H1 (cell line): ENCODE data around the gene ADAM21. TPM values are rescaled to one million over a fixed set of nuclear protein-coding genes. Genes with fewer than 3 reads are reported as not detected.
"Not testable (repeated sequence)": the region's sequence is repeated elsewhere in the genome, so short reads cannot be mapped to it uniquely, and the experiment has no call there.

ENCODE experiments used
- CTCF ChIA-PET: fragments of 300-600 bp; sonication (Branson Sonifier 250); formaldehyde crosslinking; loops from one replicate; lab custom pipeline; 2021; ENCODE audit not compliant: partially characterized antibody; lab: Charles Lee
- POLR2A ChIA-PET: fragments of 300-600 bp; sonication (Branson Sonifier 250); formaldehyde crosslinking; loops from one replicate; lab custom pipeline; 2021; ENCODE audit warnings: inconsistent platforms; ENCODE audit not compliant: partially characterized antibody; lab: Charles Lee
- DNase-seq, 2 experiments: peaks; one replicate each; pipeline versions ENCODE4 v3.0.0 to v3.0.0-alpha.2; 2010 to 2022; ENCODE audit warnings: low spot score in 2 of 2, low read depth in 1 of 2, mixed read lengths in 1 of 2
- FAIRE-seq: peaks from 2 replicates; lab custom pipeline; 2011; peaks lifted over from hg19 to GRCh38; lab: Jason Lieb, UNC
- H2AFZ ChIP-seq: 2 replicates; pipeline ENCODE4 v1.8.1; 2012; ENCODE audit warnings: low read length, inconsistent platforms
- H2AK5ac ChIP-seq: 2 replicates; pipeline ENCODE4 v1.6.1; 2013; ENCODE audit warnings: low read depth, low read length
- H2BK120ac ChIP-seq: replicated peaks from 2 replicates; pipeline ENCODE3; 2013; ENCODE audit warnings: low read depth, low read length, inconsistent platforms
- H2BK12ac ChIP-seq: 2 replicates; pipeline ENCODE4 v1.6.1; 2013; ENCODE audit warnings: low read depth, low read length
- H2BK15ac ChIP-seq: 2 replicates; pipeline ENCODE4 v1.6.1; 2013; ENCODE audit warnings: low read length
- H2BK20ac ChIP-seq: 2 replicates; pipeline ENCODE4 v1.6.1; 2013; ENCODE audit warnings: low read length
- H2BK5ac ChIP-seq: 2 replicates; pipeline ENCODE4 v1.6.1; 2013; ENCODE audit warnings: low read depth, low read length
- H3K14ac ChIP-seq: 2 replicates; pipeline ENCODE4 v1.6.1; 2013; ENCODE audit warnings: inconsistent platforms; ENCODE audit not compliant: insufficient read length
- H3K18ac ChIP-seq: 2 replicates; pipeline ENCODE4 v1.6.1; 2013; ENCODE audit warnings: low read length; ENCODE audit errors: extremely low read depth
- H3K23ac ChIP-seq: 2 replicates; pipeline ENCODE4 v1.6.1; 2013; ENCODE audit warnings: inconsistent platforms; ENCODE audit not compliant: insufficient read length
- H3K23me2 ChIP-seq: 2 replicates; pipeline ENCODE4 v1.6.1; 2013; ENCODE audit warnings: low read depth, low read length
- H3K27ac ChIP-seq: 2 replicates; pipeline ENCODE4 v1.6.1; 2011; ENCODE audit warnings: low read depth, low read length, inconsistent platforms
- H3K27me3 ChIP-seq, 4 experiments: replicated peaks in 1 of 4; 1 replicate in 1 of 4; 2 replicates in 3 of 4; pipeline versions ENCODE4 v1.6.1 to v1.8.1; 2011 to 2013; ENCODE audit warnings: low read length in 3 of 4, mild to moderate bottlenecking in 3 of 4, inconsistent platforms in 2 of 4, mixed read lengths in 2 of 4, moderate library complexity in 1 of 4; ENCODE audit not compliant: control insufficient read depth in 3 of 4, insufficient read depth in 3 of 4; ENCODE audit errors: extremely low read depth in 1 of 4
- H3K36me3 ChIP-seq, 4 experiments: 2 replicates each; pipeline versions ENCODE4 v1.6.1 to v1.8.1; 2011 to 2013; ENCODE audit warnings: mild to moderate bottlenecking in 4 of 4, low read length in 3 of 4, moderate library complexity in 2 of 4, control low read depth in 1 of 4, inconsistent platforms in 1 of 4; ENCODE audit not compliant: insufficient read depth in 4 of 4, control insufficient read depth in 2 of 4
- H3K4ac ChIP-seq: replicated peaks from 2 replicates; pipeline ENCODE3; 2013; ENCODE audit warnings: low read length, low read depth, mixed read lengths, inconsistent platforms; ENCODE audit not compliant: insufficient read length
- H3K4me1 ChIP-seq, 4 experiments: replicated peaks in 1 of 4; 1 replicate in 1 of 4; 2 replicates in 3 of 4; pipeline versions ENCODE4 v1.6.1 to v1.8.1; 2011 to 2013; ENCODE audit warnings: low read length in 3 of 4, inconsistent platforms in 2 of 4, mixed read lengths in 1 of 4; ENCODE audit not compliant: insufficient read depth in 4 of 4, control insufficient read depth in 3 of 4
- H3K4me2 ChIP-seq, 2 experiments: 2 replicates each; pipeline versions ENCODE4 v1.6.1 to v1.8.1; 2011 to 2013; ENCODE audit warnings: low read depth in 2 of 2, low read length in 2 of 2, control low read depth in 1 of 2, inconsistent platforms in 1 of 2, mild to moderate bottlenecking in 1 of 2; ENCODE audit not compliant: insufficient read depth in 1 of 2
- H3K4me3 ChIP-seq, 4 experiments: fragments of 200-600, 300-600 bp in 1 of 4; sonication (generic), shearing (Covaris generic), sonication (Bioruptor Twin) in 1 of 4; 2 replicates each; pipeline versions ENCODE4 v1.5.1 to v1.8.1; 2011 to 2016; ENCODE audit warnings: low read length in 4 of 4, low read depth in 3 of 4, control low read depth in 2 of 4, inconsistent platforms in 2 of 4, mild to moderate bottlenecking in 2 of 4, mixed read lengths in 1 of 4, moderate library complexity in 1 of 4; ENCODE audit not compliant: insufficient read depth in 2 of 4; ENCODE audit errors: extremely low read depth in 1 of 4
- H3K56ac ChIP-seq: replicated peaks from 2 replicates; pipeline ENCODE3; 2013; ENCODE audit warnings: low read depth, mild to moderate bottlenecking, mixed read lengths, low read length, inconsistent platforms; ENCODE audit not compliant: insufficient read length
- H3K79me1 ChIP-seq: 2 replicates; pipeline ENCODE4 v1.6.1; 2013; ENCODE audit warnings: low read depth, low read length, control low read depth
- H3K79me2 ChIP-seq, 2 experiments: 2 replicates each; pipeline versions ENCODE4 v1.6.1 to v1.8.1; 2012 to 2013; ENCODE audit warnings: low read length in 2 of 2, mild to moderate bottlenecking in 2 of 2, inconsistent platforms in 1 of 2; ENCODE audit not compliant: insufficient read depth in 2 of 2, control insufficient read depth in 1 of 2
- H3K9ac ChIP-seq, 4 experiments: replicated peaks in 1 of 4; 1 replicate in 1 of 4; 2 replicates in 3 of 4; pipeline versions ENCODE4 v1.6.1 to v1.8.1; 2011 to 2013; ENCODE audit warnings: low read depth in 3 of 4, low read length in 3 of 4, control low read depth in 2 of 4, mild to moderate bottlenecking in 2 of 4, moderate library complexity in 2 of 4, inconsistent platforms in 1 of 4; ENCODE audit errors: extremely low read depth in 1 of 4
- H3K9me3 ChIP-seq, 2 experiments: 2 replicates each; pipeline versions ENCODE4 v1.6.1 to v1.8.1; 2012 to 2013; ENCODE audit warnings: mild to moderate bottlenecking in 2 of 2, moderate library complexity in 2 of 2, control low read depth in 1 of 2, inconsistent platforms in 1 of 2, low read depth in 1 of 2, low read length in 1 of 2, mixed read lengths in 1 of 2; ENCODE audit not compliant: insufficient read depth in 2 of 2
- H4K20me1 ChIP-seq, 2 experiments: replicated peaks in 1 of 2; 2 replicates each; pipeline versions ENCODE3 to v1.8.1; 2011 to 2013; ENCODE audit warnings: inconsistent platforms in 2 of 2, low read length in 2 of 2, mild to moderate bottlenecking in 1 of 2; ENCODE audit not compliant: insufficient read depth in 2 of 2, control insufficient read depth in 1 of 2
- H4K5ac ChIP-seq: 2 replicates; pipeline ENCODE4 v1.6.1; 2013; ENCODE audit warnings: low read length, low read depth, mixed read lengths, inconsistent platforms; ENCODE audit not compliant: insufficient read length
- H4K8ac ChIP-seq: 2 replicates; pipeline ENCODE4 v1.8.0; 2013; ENCODE audit warnings: mild to moderate bottlenecking, moderate library complexity, low read length, inconsistent platforms; ENCODE audit not compliant: insufficient read depth; ENCODE audit errors: extremely low read depth
- H4K91ac ChIP-seq: replicated peaks from 2 replicates; pipeline ENCODE3; 2013; ENCODE audit warnings: low read length, mixed read lengths, inconsistent platforms; ENCODE audit not compliant: insufficient read length
- YY1 ChIP-seq: IDR thresholded peaks from 2 replicates; pipeline ENCODE4 v1.6.1; 2011; ENCODE audit warnings: low read depth, mild to moderate bottlenecking, low read length
- WGBS, 2 experiments: shearing (Covaris generic) in 1 of 2; methylation state at CpG; one replicate each; pipeline versions ENCODE4 v1.1.6 to v1.1.7; 2013 to 2015; ENCODE audit warnings: low lambda C conversion rate in 2 of 2, mixed read lengths in 2 of 2, inconsistent platforms in 1 of 2, low coverage in 1 of 2, missing lambda C conversion rate in 1 of 2; ENCODE audit not compliant: insufficient replicate concordance in 2 of 2, insufficient coverage in 1 of 2, insufficient read length in 1 of 2; ENCODE audit errors: extremely low coverage in 1 of 2, missing lambda C conversion rate in 1 of 2; 5-methylcytosine and 5-hydroxymethylcytosine counted together
- polyA plus RNA-seq, 7 experiments: library from polyadenylated mRNA; depleted of rRNA in 3 of 7; stranded (reverse) in 5 of 7; unstranded in 2 of 7; fragments of >200 nt in 5 of 7; fragments of 200-250 nt in 2 of 7; gene quantifications; 1 replicate in 5 of 7; 2 replicates in 1 of 7; 4 replicates in 1 of 7; pipeline versions ENCODE4 v1.2.1 to v1.2.3, GENCODE V29; 2011 to 2013; ENCODE audit warnings: missing spikeins in 2 of 7, mixed read lengths in 2 of 7
- total RNA-seq: library from RNA; stranded (reverse); fragmentation: NEBNext Ultra II Directional; extraction: Animal tissue kit (Norgen Biotek cat#: 25700); gene quantifications from 2 replicates; pipeline ENCODE4 v1.2.1, GENCODE V29; 2021

ADAM21 gene
- total and polyA plus RNA-seq, 2 of the 8 experiments (the other 6 are each of a cell fraction or from before 2014, with no cell fraction given) = 0.09 TPM; not detected in 1

DNA sequence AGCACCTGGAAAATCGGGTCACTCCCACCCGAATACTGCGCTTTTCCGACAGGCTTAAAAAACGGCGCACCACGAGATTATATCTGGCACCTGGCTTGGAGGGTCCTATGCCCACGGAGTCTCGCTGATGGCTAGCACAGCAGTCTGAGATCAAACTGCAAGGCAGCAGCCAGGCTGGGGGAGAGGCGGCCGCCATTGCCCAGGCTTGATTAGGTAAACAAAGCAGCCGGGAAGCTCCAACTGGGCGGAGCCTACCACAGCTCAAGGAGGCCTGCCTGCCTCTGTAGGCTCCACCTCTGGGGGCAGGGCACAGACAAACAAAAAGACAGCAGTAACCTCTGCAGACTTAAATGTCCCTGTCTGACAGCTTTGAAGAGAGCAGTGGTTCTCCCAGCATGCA is 23.5 kb downstream of the ADAM21 start:
- H3K23me2 ChIP-seq, H3K23ac ChIP-seq, H3K4ac ChIP-seq, H3K36me3 ChIP-seq, H3K9ac ChIP-seq, H2BK5ac ChIP-seq, H2BK12ac ChIP-seq, FAIRE-seq, H2AFZ ChIP-seq, H4K91ac ChIP-seq, H3K27me3 ChIP-seq, POLR2A ChIA-PET, H2BK120ac ChIP-seq, H2BK20ac ChIP-seq, H4K5ac ChIP-seq, H3K4me3 ChIP-seq, H3K56ac ChIP-seq, H2BK15ac ChIP-seq, H4K8ac ChIP-seq, H4K20me1 ChIP-seq, H3K14ac ChIP-seq, H3K18ac ChIP-seq, CTCF ChIA-PET, H3K79me1 ChIP-seq, H3K79me2 ChIP-seq, H3K27ac ChIP-seq, H2AK5ac ChIP-seq, DNase-seq: not testable (repeated sequence)
- 90% methylated on average over 9 of the region's 13 CpGs; no CpG with 5 or more reads in 1 of the 2 experiments for WGBS, 2 experiments
- 0 out of 2 replicates have a peak, but pooled peaks have one; percentile 16 for TF ChIP-seq YY1
- 0 out of 4 replicates have a peak overlapping the region, but pooled peaks of 1 of the 2 experiments have one; percentile 21 for H3K4me2 ChIP-seq
- H3K4me1 ChIP-seq = peaks cover 3 to 13% (median 7%) of the 10 kb centered on the region in 4 experiments; a peak in 6 of 7 replicates
- H3K9me3 ChIP-seq = peaks cover 0 to 13% of the 10 kb centered on the region in 2 experiments; a peak in 2 of 4 replicates
